HepG2 (cell line): ENCODE data around the gene RASSF4. TPM values are rescaled to one million over a fixed set of nuclear protein-coding genes. Genes with fewer than 3 reads are reported as not detected.

Experiments used
- AGO2 ChIP-seq: fragments of 200-400 bp; formaldehyde crosslinking; optimal IDR thresholded peaks from 2 replicates; pipeline ENCODE3; 2017; ENCODE audit warnings: mild to moderate bottlenecking, low read depth, low read length, moderate library complexity
- CBFB ChIP-seq: sonication (generic); formaldehyde crosslinking; IDR thresholded peaks from 2 replicates; pipeline ENCODE4 v1.4.0; 2020; ENCODE audit warnings: missing genetic modification reagents
- CCDC6 ChIP-seq: sonication (generic); formaldehyde crosslinking; IDR thresholded peaks from 2 replicates; pipeline ENCODE4 v1.8.1; 2022; ENCODE audit warnings: mild to moderate bottlenecking, missing genetic modification reagents, moderate library complexity
- MTA3 ChIP-seq: sonication (generic); formaldehyde crosslinking; IDR thresholded peaks from 2 replicates; pipeline ENCODE4 v1.4.0; 2020; ENCODE audit warnings: missing genetic modification reagents
- MYNN ChIP-seq: sonication (generic); formaldehyde crosslinking; IDR thresholded peaks from 2 replicates; pipeline ENCODE4 v1.4.0; 2020; ENCODE audit warnings: mild to moderate bottlenecking, low read depth, missing genetic modification reagents
- NCOR1 ChIP-seq: fragments of 200-600 bp; sonication (generic); IDR thresholded peaks from 2 replicates; pipeline ENCODE4 v1.7.0; 2017; ENCODE audit warnings: antibody characterized with exemption, low read length, borderline replicate concordance
- POGZ ChIP-seq: sonication (generic); formaldehyde crosslinking; IDR thresholded peaks from 2 replicates; pipeline ENCODE4 v1.4.0; 2020; ENCODE audit warnings: mild to moderate bottlenecking, missing genetic modification reagents
- POLR2A ChIP-seq, 2 experiments: IDR thresholded peaks; 2 replicates each; pipeline ENCODE4 v1.6.1; 2011; ENCODE audit warnings: low read depth in 2 of 2, low read length in 2 of 2, mild to moderate bottlenecking in 1 of 2, moderate library complexity in 1 of 2; ENCODE audit not compliant: insufficient read depth in 1 of 2
- RAD21 ChIP-seq: fragments of 450-650 bp; formaldehyde crosslinking; IDR thresholded peaks from 2 replicates; pipeline ENCODE4 v1.5.0; 2020; ENCODE audit warnings: mild to moderate bottlenecking
- RFXAP ChIP-seq: sonication (generic); formaldehyde crosslinking; IDR thresholded peaks from 2 replicates; pipeline ENCODE4 v1.4.0; 2020; ENCODE audit warnings: missing genetic modification reagents, borderline replicate concordance
- SNRNP70 ChIP-seq: fragments of 200-400 bp; formaldehyde crosslinking; IDR thresholded peaks from 2 replicates; pipeline ENCODE4 v1.6.1; 2017; ENCODE audit warnings: mild to moderate bottlenecking, low read depth, low read length, moderate library complexity
- SOX13 ChIP-seq, 3 experiments: fragments of 450-650 bp in 1 of 3; sonication (generic) in 1 of 3; formaldehyde crosslinking in 1 of 3; IDR thresholded peaks in 2 of 3; conservative IDR thresholded peaks in 1 of 3; 2 replicates each; pipeline versions ENCODE4 v1.5.0 to v1.6.1; 2016 to 2020; ENCODE audit warnings: antibody characterized with exemption in 1 of 3, mild to moderate bottlenecking in 1 of 3, missing compliant biosample characterization in 1 of 3, missing genetic modification reagents in 1 of 3, moderate library complexity in 1 of 3
- SOX6 ChIP-seq, 2 experiments: fragments of 450-650 bp in 1 of 2; sonication (generic) in 1 of 2; formaldehyde crosslinking in 1 of 2; IDR thresholded peaks; 2 replicates each; pipeline versions ENCODE4 v1.4.0 to v1.6.1; 2017 to 2020; ENCODE audit warnings: antibody characterized with exemption in 1 of 2, mild to moderate bottlenecking in 1 of 2, missing genetic modification reagents in 1 of 2
- TGIF2 ChIP-seq: IDR thresholded peaks from 2 replicates; pipeline ENCODE4 v1.6.1; 2016; ENCODE audit warnings: control low read depth, missing compliant biosample characterization
- ZFP82 ChIP-seq: sonication (generic); formaldehyde crosslinking; IDR thresholded peaks from 2 replicates; pipeline ENCODE4 v1.5.1; 2020; ENCODE audit warnings: mild to moderate bottlenecking, missing genetic modification reagents, borderline replicate concordance
- ZNF256 ChIP-seq: sonication (generic); formaldehyde crosslinking; conservative IDR thresholded peaks from 2 replicates; pipeline ENCODE4 v1.4.0; 2020; ENCODE audit warnings: missing genetic modification reagents
- ZNF367 ChIP-seq: sonication (generic); formaldehyde crosslinking; IDR thresholded peaks from 2 replicates; pipeline ENCODE4 v1.4.0; 2020; ENCODE audit warnings: missing genetic modification reagents, borderline replicate concordance
- ZNF746 ChIP-seq: sonication (generic); formaldehyde crosslinking; IDR thresholded peaks from 2 replicates; pipeline ENCODE4 v1.8.0; 2022; ENCODE audit warnings: mild to moderate bottlenecking, missing genetic modification reagents
- polyA plus RNA-seq, 8 experiments: library from polyadenylated mRNA; depleted of rRNA in 3 of 8; stranded (reverse) in 7 of 8; unstranded in 1 of 8; fragments of >200 nt; fragmentation: Illumina TruSeq in 4 of 8; extraction: Trizol in 4 of 8; gene quantifications; 2 replicates each; pipeline versions ENCODE4 v1.2.1 to v1.2.3, GENCODE V29; 2011 to 2016; ENCODE audit warnings: low read depth in 4 of 8, missing spikeins in 1 of 8, mixed read lengths in 1 of 8; ENCODE audit not compliant: insufficient read depth in 1 of 8
- total RNA-seq, 5 experiments: library from RNA; depleted of rRNA; stranded (reverse); fragments of >200 nt; fragmentation: Illumina TruSeq; extraction: Trizol; gene quantifications; 2 replicates each; pipeline ENCODE4 v1.2.3, GENCODE V29; 2016; ENCODE audit warnings: low read depth in 1 of 5
- TF ChIP-seq, protein P1 (sequence below): sonication (generic); formaldehyde crosslinking; IDR thresholded peaks from 2 replicates; pipeline ENCODE4 v1.8.1; 2023; ENCODE audit warnings: missing genetic modification reagents, mild to moderate bottlenecking, borderline replicate concordance
- TF ChIP-seq, protein P2 (sequence below): sonication (generic); formaldehyde crosslinking; IDR thresholded peaks from 2 replicates; pipeline ENCODE4 v1.9.0; 2021; ENCODE audit warnings: missing genetic modification reagents, mild to moderate bottlenecking, borderline replicate concordance
- TF ChIP-seq, protein P3 (sequence below): sonication (generic); formaldehyde crosslinking; IDR thresholded peaks from 2 replicates; pipeline ENCODE4 v1.5.1; 2020; ENCODE audit warnings: missing genetic modification reagents, mild to moderate bottlenecking, borderline replicate concordance
- TF ChIP-seq, protein P4 (sequence below): sonication (generic); formaldehyde crosslinking; IDR thresholded peaks from 2 replicates; pipeline ENCODE4 v1.4.0; 2020; ENCODE audit warnings: mild to moderate bottlenecking, missing genetic modification reagents
- TF ChIP-seq, protein P5 (sequence below): sonication (generic); formaldehyde crosslinking; IDR thresholded peaks from 2 replicates; pipeline ENCODE4 v1.8.0; 2022; ENCODE audit warnings: low read depth, missing genetic modification reagents

Gene RASSF4
- total and polyA plus RNA-seq, 2 of the 13 experiments (the other 11 are each of a cell fraction or from before 2014, with no cell fraction given), result 34.0 to 51.7 TPM

DNA sequence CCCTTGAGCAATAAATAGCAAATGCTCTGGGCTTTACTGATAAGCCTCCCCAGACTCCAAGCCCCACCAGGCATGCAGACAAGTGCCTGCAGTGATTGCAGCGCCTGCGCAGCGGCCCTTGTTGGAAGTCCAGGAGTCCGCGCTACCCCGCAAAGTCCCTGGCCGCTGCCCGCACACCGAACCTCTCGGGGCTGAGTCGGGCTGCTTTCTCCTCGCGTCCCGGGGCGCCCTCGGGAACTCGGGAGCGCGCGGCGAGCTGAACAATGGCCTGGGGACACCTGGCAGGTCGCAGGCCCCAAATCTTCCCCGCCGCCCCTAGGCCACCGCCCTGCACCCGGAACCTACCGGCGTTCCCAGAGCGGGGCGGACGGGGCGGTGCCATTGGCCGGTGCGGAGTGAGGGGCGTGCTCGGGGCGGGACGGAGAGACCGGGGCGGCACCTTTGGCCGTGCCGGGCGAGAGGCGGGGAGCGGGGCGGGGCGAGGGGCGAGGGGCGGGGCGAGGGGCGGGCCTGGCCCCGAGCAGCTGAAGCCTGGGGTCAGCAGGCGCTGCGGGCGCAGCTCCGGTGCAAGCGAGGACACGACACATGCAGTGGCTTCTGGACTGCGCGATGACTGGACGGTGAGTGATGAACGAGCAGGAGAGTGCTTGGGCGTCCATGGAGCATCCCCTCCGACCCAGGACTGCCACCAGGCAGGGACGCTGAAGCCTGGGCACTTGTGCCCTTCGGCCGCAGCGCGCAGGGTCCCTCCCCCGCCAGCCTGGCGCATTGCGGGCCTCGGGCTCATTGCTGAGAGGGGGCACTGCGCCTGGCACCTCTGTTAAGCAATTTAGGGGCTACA lies at the start of gene RASSF4 (continued):
- TF ChIP-seq, protein P1, sequence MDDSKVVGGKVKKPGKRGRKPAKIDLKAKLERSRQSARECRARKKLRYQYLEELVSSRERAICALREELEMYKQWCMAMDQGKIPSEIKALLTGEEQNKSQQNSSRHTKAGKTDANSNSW, result no peak
- TF ChIP-seq POLR2A (IDR thresholded peaks at IDR 0.05; ENCODE audit: insufficient read depth in 1 of 2, low read depth in 2 of 2, low read length in 2 of 2) (peak; percentile 75 to 94), ZNF256 (CRISPR knock-in tag) (no peak), AGO2 (peak; percentile 77), NCOR1 (peak; percentile 52; the same call in 1 of the 2 replicates), CBFB (CRISPR knock-in tag) (peak; percentile 39; the same call in 1 of the 2 replicates), MYNN (CRISPR knock-in tag) (no peak), SNRNP70 (no peak), MTA3 (CRISPR knock-in tag) (no peak), ZNF367 (CRISPR knock-in tag) (no peak), POGZ (CRISPR knock-in tag) (peak; percentile 67; the same call in 1 of the 2 replicates), SOX6 (IDR thresholded peaks at IDR 0.05) (no peak), SOX6 (CRISPR knock-in tag; IDR thresholded peaks at IDR 0.05) (peak; percentile 66), RAD21 (CRISPR knock-in tag) (peak; percentile 55), CCDC6 (CRISPR knock-in tag) (0 out of 2 replicates have a peak, but pooled peaks have one; percentile 17), SOX13 (IDR thresholded peaks at IDR 0.05) (0 out of 2 replicates have a peak, but pooled peaks have one; percentile 17), SOX13 (CRISPR knock-in tag; conservative IDR thresholded peaks at IDR 0.05 in 1 of 2, IDR thresholded peaks at IDR 0.05 in 1 of 2) (no peak; a peak in 1 of 4 replicates), ZFP82 (no peak), TGIF2 (CRISPR knock-in tag) (no peak), ZNF746 (CRISPR knock-in tag) (no peak), RFXAP (CRISPR knock-in tag) (no peak)
- TF ChIP-seq, protein P2, sequence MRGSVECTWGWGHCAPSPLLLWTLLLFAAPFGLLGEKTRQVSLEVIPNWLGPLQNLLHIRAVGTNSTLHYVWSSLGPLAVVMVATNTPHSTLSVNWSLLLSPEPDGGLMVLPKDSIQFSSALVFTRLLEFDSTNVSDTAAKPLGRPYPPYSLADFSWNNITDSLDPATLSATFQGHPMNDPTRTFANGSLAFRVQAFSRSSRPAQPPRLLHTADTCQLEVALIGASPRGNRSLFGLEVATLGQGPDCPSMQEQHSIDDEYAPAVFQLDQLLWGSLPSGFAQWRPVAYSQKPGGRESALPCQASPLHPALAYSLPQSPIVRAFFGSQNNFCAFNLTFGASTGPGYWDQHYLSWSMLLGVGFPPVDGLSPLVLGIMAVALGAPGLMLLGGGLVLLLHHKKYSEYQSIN (CRISPR knock-in tag), result no peak
- TF ChIP-seq, protein P3, sequence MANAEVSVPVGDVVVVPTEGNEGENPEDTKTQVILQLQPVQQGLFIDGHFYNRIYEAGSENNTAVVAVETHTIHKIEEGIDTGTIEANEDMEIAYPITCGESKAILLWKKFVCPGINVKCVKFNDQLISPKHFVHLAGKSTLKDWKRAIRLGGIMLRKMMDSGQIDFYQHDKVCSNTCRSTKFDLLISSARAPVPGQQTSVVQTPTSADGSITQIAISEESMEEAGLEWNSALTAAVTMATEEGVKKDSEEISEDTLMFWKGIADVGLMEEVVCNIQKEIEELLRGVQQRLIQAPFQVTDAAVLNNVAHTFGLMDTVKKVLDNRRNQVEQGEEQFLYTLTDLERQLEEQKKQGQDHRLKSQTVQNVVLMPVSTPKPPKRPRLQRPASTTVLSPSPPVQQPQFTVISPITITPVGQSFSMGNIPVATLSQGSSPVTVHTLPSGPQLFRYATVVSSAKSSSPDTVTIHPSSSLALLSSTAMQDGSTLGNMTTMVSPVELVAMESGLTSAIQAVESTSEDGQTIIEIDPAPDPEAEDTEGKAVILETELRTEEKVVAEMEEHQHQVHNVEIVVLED (CRISPR knock-in tag), result peak; percentile 33; the same call in 1 of the 2 replicates
- TF ChIP-seq, protein P4, sequence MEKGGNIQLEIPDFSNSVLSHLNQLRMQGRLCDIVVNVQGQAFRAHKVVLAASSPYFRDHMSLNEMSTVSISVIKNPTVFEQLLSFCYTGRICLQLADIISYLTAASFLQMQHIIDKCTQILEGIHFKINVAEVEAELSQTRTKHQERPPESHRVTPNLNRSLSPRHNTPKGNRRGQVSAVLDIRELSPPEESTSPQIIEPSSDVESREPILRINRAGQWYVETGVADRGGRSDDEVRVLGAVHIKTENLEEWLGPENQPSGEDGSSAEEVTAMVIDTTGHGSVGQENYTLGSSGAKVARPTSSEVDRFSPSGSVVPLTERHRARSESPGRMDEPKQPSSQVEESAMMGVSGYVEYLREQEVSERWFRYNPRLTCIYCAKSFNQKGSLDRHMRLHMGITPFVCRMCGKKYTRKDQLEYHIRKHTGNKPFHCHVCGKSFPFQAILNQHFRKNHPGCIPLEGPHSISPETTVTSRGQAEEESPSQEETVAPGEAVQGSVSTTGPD, result no peak
- TF ChIP-seq, protein P5, sequence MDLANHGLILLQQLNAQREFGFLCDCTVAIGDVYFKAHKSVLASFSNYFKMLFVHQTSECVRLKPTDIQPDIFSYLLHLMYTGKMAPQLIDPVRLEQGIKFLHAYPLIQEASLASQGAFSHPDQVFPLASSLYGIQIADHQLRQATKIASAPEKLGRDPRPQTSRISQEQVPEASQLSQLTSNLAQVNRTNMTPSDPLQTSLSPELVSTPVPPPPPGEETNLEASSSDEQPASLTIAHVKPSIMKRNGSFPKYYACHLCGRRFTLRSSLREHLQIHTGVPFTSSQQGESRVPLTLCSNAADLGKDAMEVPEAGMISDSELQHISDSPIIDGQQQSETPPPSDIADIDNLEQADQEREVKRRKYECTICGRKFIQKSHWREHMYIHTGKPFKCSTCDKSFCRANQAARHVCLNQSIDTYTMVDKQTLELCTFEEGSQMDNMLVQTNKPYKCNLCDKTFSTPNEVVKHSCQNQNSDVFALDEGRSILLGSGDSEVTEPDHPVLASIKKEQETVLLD, result 0 out of 2 replicates have a peak, but pooled peaks have one; percentile 61
